Adrenal gland (tissue), 12 donors: Measurements from ENCODE around the gene GGT6. TPM values are rescaled to one million over a fixed set of nuclear protein-coding genes. Genes with fewer than 3 reads are reported as not detected.

Experiments used
- DNase-seq, 7 donors: peaks; one replicate each; pipeline ENCODE4 v3.0.0-alpha.2; 2019 to 2020
- H3K27ac ChIP-seq, 5 donors: fragments of 200-600 bp; sonication (generic) in 4 of 5; 1 replicate in 3 of 5; 2 replicates in 2 of 5; pipeline versions ENCODE4 v1.5.1 to v1.8.0; 2016 to 2020; ENCODE audit warnings: mild to moderate bottlenecking in 1 of 5
- H3K27me3 ChIP-seq: fragments of 200-600 bp; 2 replicates; pipeline ENCODE4 v1.8.0; 2021
- H3K36me3 ChIP-seq, 2 donors: fragments of 200-600 bp; replicated peaks in 1 of 2; 1 replicate in 1 of 2; 2 replicates in 1 of 2; pipeline versions ENCODE4 v1.5.1 to v1.8.0; 2018 to 2022
- H3K4me1 ChIP-seq, 2 donors: fragments of 200-600 bp; replicated peaks in 1 of 2; 1 replicate in 1 of 2; 2 replicates in 1 of 2; pipeline versions ENCODE4 v1.5.1 to v1.8.0; 2018 to 2021
- H3K4me3 ChIP-seq, 4 donors: fragments of 200-600 bp; sonication (generic) in 3 of 4; one replicate each; pipeline ENCODE4 v1.5.1; 2016 to 2018
- H3K9me3 ChIP-seq, 3 donors: fragments of 200-600 bp; sonication (generic) in 1 of 3; replicated peaks in 1 of 3; 1 replicate in 2 of 3; 2 replicates in 1 of 3; pipeline versions ENCODE4 v1.5.1 to v1.8.0; 2016 to 2021
- CTCF ChIP-seq, 6 experiments: fragments of 450-650 bp in 4 of 6; fragments of 200-600 bp in 2 of 6; sonication (generic) in 1 of 6; IDR thresholded peaks; 1 replicate in 5 of 6; 2 replicates in 1 of 6; pipeline versions ENCODE4 v1.5.1 to v1.8.0; 2016 to 2021; ENCODE audit warnings: antibody characterized with exemption in 6 of 6, mild to moderate bottlenecking in 2 of 6, moderate library complexity in 1 of 6
- POLR2A ChIP-seq, 2 donors: fragments of 450-650 bp; IDR thresholded peaks; one replicate each; pipeline ENCODE4 v1.6.1; 2017; ENCODE audit warnings: antibody characterized with exemption in 2 of 2, mild to moderate bottlenecking in 2 of 2, moderate library complexity in 1 of 2
- WGBS, 4 donors: extraction: QIAGEN DNeasy Blood & Tissue Kit in 2 of 4; methylation state at CpG; one replicate each; pipeline versions ENCODE4 v1.1.5 to v1.1.7; 2013 to 2017; 5-methylcytosine and 5-hydroxymethylcytosine counted together
- intact Hi-C, 2 donors: fragments of 100-400 bp; cut with DNase I; formaldehyde crosslinking; loops; one replicate each; pipeline versions ENCODE4 v1.14.1 to v1.15.0; 2022 to 2023
- polyA plus RNA-seq, 3 donors: library from polyadenylated mRNA; stranded (reverse); fragments of 200-250 nt in 2 of 3; fragments of 350-450 nt in 1 of 3; fragmentation: Illumina TruSeq in 1 of 3; extraction: RNeasy Lipid Tissue Mini Kit (QIAGEN cat#74804) in 1 of 3; gene quantifications; one replicate each; pipeline ENCODE4 v1.2.3, GENCODE V29; 2013 to 2014
- total RNA-seq, 9 donors: library from RNA; depleted of rRNA in 4 of 9; stranded (reverse); fragments of >200 nt in 4 of 9; fragments of 120-200 nt in 1 of 9; fragmentation: NEBNext Ultra II Directional in 1 of 9; extraction: Animal tissue kit (Norgen Biotek cat#: 25700) in 1 of 9; gene quantifications; one replicate each; pipeline versions ENCODE4 v1.1.0 to v1.2.4, GENCODE V29; 2013 to 2023
- donor health status: healthy with polysubstance abuse.
- donor health status: Bipolar disorder and iron deficiency.
- donor health status: DM: yes; HTN: yes; CAD: no.
- donor health status: DM: no; HTN: no; CAD: no.
- donor health status: DM: no; HTN: no; CAD: no.
- donor health status: DM: yes; HTN: yes; CAD: no.

GGT6 gene
- total and polyA plus RNA-seq, 12 donors = 0.06 to 4.2 (median 0.88) TPM

GRCh38 chr17:4531988-4532736 is 28.2 kb downstream of the GGT6 start:
- no peaks in the 10 kb centered on the region for H3K27me3 ChIP-seq
- H3K9me3 ChIP-seq = no peaks in the 10 kb centered on the region
- no peaks in the 10 kb centered on the region for H3K36me3 ChIP-seq
- peaks cover 10 to 22% of the 10 kb centered on the region in 2 donors for H3K4me1 ChIP-seq
- WGBS, 4 donors = 87 to 94% (median 92%) methylated on average over 9 to 17 of the region's 17 CpGs
- intact Hi-C loops = no loop called here
- DNase-seq = no peak
- peak overlapping the region in 1 of 5 donors; percentile 34 for H3K27ac ChIP-seq
- TF ChIP-seq CTCF (IDR thresholded peaks at IDR 0.05) = no peak
- no peak for TF ChIP-seq POLR2A (IDR thresholded peaks at IDR 0.05)
- no peak overlapping the region for H3K4me3 ChIP-seq

GRCh38 chr17:4530799-4531730 is 29.3 kb downstream of the GGT6 start:
- TF ChIP-seq CTCF (IDR thresholded peaks at IDR 0.05) (no peak), POLR2A (IDR thresholded peaks at IDR 0.05) (no peak)
- Histone ChIP-seq H3K36me3 (no peaks in the 10 kb centered on the region), H3K4me3 (no peak overlapping the region), H3K4me1 (peaks cover 3 to 11% of the 10 kb centered on the region in 2 donors), H3K27ac (peak overlapping the region in 2 of 5 donors; percentile 21 to 70), H3K9me3 (no peaks in the 10 kb centered on the region), H3K27me3 (no peaks in the 10 kb centered on the region)
- DNase-seq = peak in 2 of 7 donors; percentile 60 to 73
- WGBS, 4 donors = 63 to 80% (median 70%) methylated on average over 12 to 30 of the region's 30 CpGs
- intact Hi-C loops = no loop called here

- no peak overlapping the region for H3K4me3 ChIP-seq
- peaks cover 0 to 7% of the 10 kb centered on the region in 2 donors for H3K4me1 ChIP-seq
- H3K27ac ChIP-seq = peak overlapping the region in 1 of 5 donors; percentile 70
- DNase-seq = no peak
- H3K27me3 ChIP-seq = no peaks in the 10 kb centered on the region
- no peak for TF ChIP-seq CTCF (IDR thresholded peaks at IDR 0.05)
- TF ChIP-seq POLR2A (IDR thresholded peaks at IDR 0.05) = no peak
- no peaks in the 10 kb centered on the region for H3K9me3 ChIP-seq
- 78 to 83% (median 82%) methylated on average over 11 to 13 of the region's 13 CpGs for WGBS, 4 donors
- intact Hi-C loops = no loop called here
- H3K36me3 ChIP-seq = no peaks in the 10 kb centered on the region
These were observed 30.7 kb downstream of the GGT6 start for GRCh38 chr17:4529533-4530152.
